ENCODE measurements around the gene ZDHHC11B.
"Not testable (repeated sequence)": the region's sequence is repeated elsewhere in the genome, so short reads cannot be mapped to it uniquely, and the experiment has no call there.

The ZDHHC11B gene

GRCh38 chr5:784428-785177 is at the start of gene ZDHHC11B:
ZDHHC11B (minus strand) TSS chr5:784729; CDS start chr5:766919, 17,810 bp downstream.
- peak; percentile 95 for DNase-seq (ENCODE audit: low spot score)

GRCh38 chr5:834013-834412 is 49.5 kb upstream of the ZDHHC11B start:
- DNase-seq (ENCODE audit: low spot score) = not testable (repeated sequence)

GRCh38 chr5:828194-828593 is 43.7 kb upstream of the ZDHHC11B start:
- DNase-seq (ENCODE audit: low spot score) = not testable (repeated sequence)

- not testable (repeated sequence) for DNase-seq (ENCODE audit: low spot score)
Observed at GRCh38 chr5:825544-825943, 41.0 kb upstream of the ZDHHC11B start.

- DNase-seq (ENCODE audit: low spot score) = no peak
Observed at GRCh38 chr5:821504-821903, 37.0 kb upstream of the ZDHHC11B start.

- no peak for DNase-seq (ENCODE audit: low spot score)
Observed at GRCh38 chr5:820245-820644, 35.7 kb upstream of the ZDHHC11B start.

GRCh38 chr5:819078-819477 is 34.5 kb upstream of the ZDHHC11B start:
- DNase-seq (ENCODE audit: low spot score) = no peak

GRCh38 chr5:816176-816575 is 31.6 kb upstream of the ZDHHC11B start:
- DNase-seq (ENCODE audit: low spot score) = no peak

GRCh38 chr5:815449-815848 is 30.9 kb upstream of the ZDHHC11B start:
- DNase-seq (ENCODE audit: low spot score) = no peak

GRCh38 chr5:813575-813974 is 29.0 kb upstream of the ZDHHC11B start:
- not testable (repeated sequence) for DNase-seq (ENCODE audit: low spot score)

GRCh38 chr5:811384-811783 is 26.9 kb upstream of the ZDHHC11B start:
- not testable (repeated sequence) for DNase-seq (ENCODE audit: low spot score)

GRCh38 chr5:807719-808514 is 23.4 kb upstream of the ZDHHC11B start:
- not testable (repeated sequence) for DNase-seq (ENCODE audit: low spot score)

- DNase-seq (ENCODE audit: low spot score) = peak; percentile 39
Observed at GRCh38 chr5:801472-801871, 16.9 kb upstream of the ZDHHC11B start.

GRCh38 chr5:801055-801454 is 16.5 kb upstream of the ZDHHC11B start:
- not testable (repeated sequence) for DNase-seq (ENCODE audit: low spot score)

- DNase-seq (ENCODE audit: low spot score) = not testable (repeated sequence)
Observed at GRCh38 chr5:798505-799138, 14.1 kb upstream of the ZDHHC11B start.

- not testable (repeated sequence) for DNase-seq (ENCODE audit: low spot score)
Observed at GRCh38 chr5:797986-798385, 13.5 kb upstream of the ZDHHC11B start.

- DNase-seq (ENCODE audit: low spot score) = not testable (repeated sequence)
Observed at GRCh38 chr5:795873-796272, 11.3 kb upstream of the ZDHHC11B start.

- DNase-seq (ENCODE audit: low spot score) = not testable (repeated sequence)
Observed at GRCh38 chr5:794948-795347, 10.4 kb upstream of the ZDHHC11B start.

- DNase-seq (ENCODE audit: low spot score) = not testable (repeated sequence)
Observed at GRCh38 chr5:788703-789102, 4.2 kb upstream of the ZDHHC11B start.

GRCh38 chr5:787857-788233 is 3.3 kb upstream of the ZDHHC11B start:
- DNase-seq (ENCODE audit: low spot score) = not testable (repeated sequence)

- DNase-seq (ENCODE audit: low spot score) = not testable (repeated sequence)
Observed at GRCh38 chr5:787224-787856, 2.8 kb upstream of the ZDHHC11B start.

- not testable (repeated sequence) for DNase-seq (ENCODE audit: low spot score)
Observed at GRCh38 chr5:785181-785705, 714 bp upstream of the ZDHHC11B start.

Measured in Ammon's horn (tissue), 1 donor.